SK-N-SH treated with all-trans-retinoic acid at 6 μM for 48 hours (cell line): ENCODE results near the gene PRDM8.

ENCODE experiments used
- ATAC-seq: fragments of 200-7000 bp; cut with Tn5 transposase; 3 replicates; pipeline ENCODE4 v1.9.1; 2020; ENCODE audit warnings: mild to moderate bottlenecking, moderate library complexity
- BACH2 ChIP-seq: fragments of 250-450 bp; sonication (Bioruptor Pico); IDR thresholded peaks from 2 replicates; pipeline ENCODE4 v1.9.0; 2021; ENCODE audit warnings: mild to moderate bottlenecking, borderline replicate concordance
- CSDC2 ChIP-seq: fragments of 250-450 bp; sonication (Bioruptor Pico); IDR thresholded peaks from 2 replicates; pipeline ENCODE4 v1.5.0; 2020; ENCODE audit warnings: mild to moderate bottlenecking, moderate library complexity
- ESRRG ChIP-seq: fragments of 250-450 bp; sonication (Bioruptor Pico); IDR thresholded peaks from 2 replicates; pipeline ENCODE4 v1.6.1; 2021; ENCODE audit warnings: mild to moderate bottlenecking
- GLIS3 ChIP-seq: fragments of 250-450 bp; sonication (Bioruptor Pico); IDR thresholded peaks from 2 replicates; pipeline ENCODE4 v1.5.0; 2020; ENCODE audit warnings: mild to moderate bottlenecking, moderate library complexity
- ISL1 ChIP-seq: fragments of 250-450 bp; sonication (Bioruptor Pico); IDR thresholded peaks from 2 replicates; pipeline ENCODE4 v2.1.2; 2022; ENCODE audit warnings: mild to moderate bottlenecking, moderate library complexity
- OSR1 ChIP-seq: fragments of 250-450 bp; sonication (Bioruptor Pico); IDR thresholded peaks from 2 replicates; pipeline ENCODE4 v1.8.0; 2022; ENCODE audit warnings: moderate library complexity, mild to moderate bottlenecking, inconsistent platforms
- PPARA ChIP-seq: fragments of 250-450 bp; sonication (Bioruptor Pico); IDR thresholded peaks from 2 replicates; pipeline ENCODE4 v1.5.0; 2020; ENCODE audit warnings: mild to moderate bottlenecking, borderline replicate concordance
- RARB ChIP-seq: fragments of 250-450 bp; sonication (Bioruptor Pico); IDR thresholded peaks from 2 replicates; pipeline ENCODE4 v1.8.0; 2021; ENCODE audit warnings: mild to moderate bottlenecking, moderate library complexity
- SNAI2 ChIP-seq: fragments of 250-450 bp; sonication (Bioruptor Pico); IDR thresholded peaks from 2 replicates; pipeline ENCODE4 v1.5.0; 2020; ENCODE audit warnings: mild to moderate bottlenecking, moderate library complexity
- TCF4 ChIP-seq: fragments of 250-450 bp; sonication (Bioruptor Pico); IDR thresholded peaks from 2 replicates; pipeline ENCODE4 v1.8.0; 2021; ENCODE audit warnings: mild to moderate bottlenecking, moderate library complexity, borderline replicate concordance
- TOX ChIP-seq: fragments of 250-450 bp; sonication (Bioruptor Pico); IDR thresholded peaks from 2 replicates; pipeline ENCODE4 v1.8.0; 2021; ENCODE audit warnings: mild to moderate bottlenecking, moderate library complexity, borderline replicate concordance
- ZC3H10 ChIP-seq: fragments of 250-450 bp; sonication (Bioruptor Pico); IDR thresholded peaks from 2 replicates; pipeline ENCODE4 v1.5.1; 2021; ENCODE audit warnings: mild to moderate bottlenecking, moderate library complexity
- ZFP3 ChIP-seq: fragments of 250-450 bp; sonication (Bioruptor Pico); IDR thresholded peaks from 2 replicates; pipeline ENCODE4 v1.5.0; 2020; ENCODE audit warnings: mild to moderate bottlenecking, moderate library complexity
- ZFP30 ChIP-seq: fragments of 450-650 bp; formaldehyde crosslinking; IDR thresholded peaks from 2 replicates; pipeline ENCODE4 v1.5.0; 2022; ENCODE audit warnings: mild to moderate bottlenecking, moderate library complexity
- ZNF565 ChIP-seq: fragments of 450-650 bp; formaldehyde crosslinking; conservative IDR thresholded peaks from 2 replicates; pipeline ENCODE4 v1.5.0; 2020; ENCODE audit warnings: low read depth, mild to moderate bottlenecking, moderate library complexity
- ZNF70 ChIP-seq: fragments of 450-650 bp; formaldehyde crosslinking; IDR thresholded peaks from 2 replicates; pipeline ENCODE4 v1.5.0; 2020; ENCODE audit warnings: mild to moderate bottlenecking, moderate library complexity
- ZNF8 ChIP-seq: fragments of 450-650 bp; formaldehyde crosslinking; IDR thresholded peaks from 2 replicates; pipeline ENCODE4 v1.5.0; 2020; ENCODE audit warnings: mild to moderate bottlenecking, moderate library complexity
- TF ChIP-seq, protein P1 (sequence below): fragments of 250-450 bp; sonication (Bioruptor Pico); IDR thresholded peaks from 2 replicates; pipeline ENCODE4 v1.8.0; 2021; ENCODE audit warnings: low read depth, mild to moderate bottlenecking, moderate library complexity, borderline replicate concordance
- TF ChIP-seq, protein P2 (sequence below): fragments of 250-450 bp; sonication (Bioruptor Pico); IDR thresholded peaks from 2 replicates; pipeline ENCODE4 v1.8.0; 2020; ENCODE audit warnings: mild to moderate bottlenecking, moderate library complexity, borderline replicate concordance
- TF ChIP-seq, protein P3 (sequence below): fragments of 250-450 bp; sonication (Bioruptor Pico); IDR thresholded peaks from 2 replicates; pipeline ENCODE4 v1.5.1; 2020; ENCODE audit warnings: low read depth, mild to moderate bottlenecking, moderate library complexity
- TF ChIP-seq, protein P4 (sequence below): fragments of 250-450 bp; sonication (Bioruptor Pico); IDR thresholded peaks from 2 replicates; pipeline ENCODE4 v1.5.1; 2021; ENCODE audit warnings: mild to moderate bottlenecking, moderate library complexity
- TF ChIP-seq, protein P5 (sequence below): fragments of 250-450 bp; sonication (Bioruptor Pico); IDR thresholded peaks from 2 replicates; pipeline ENCODE4 v1.5.0; 2020; ENCODE audit warnings: mild to moderate bottlenecking, moderate library complexity

PRDM8 gene

DNA sequence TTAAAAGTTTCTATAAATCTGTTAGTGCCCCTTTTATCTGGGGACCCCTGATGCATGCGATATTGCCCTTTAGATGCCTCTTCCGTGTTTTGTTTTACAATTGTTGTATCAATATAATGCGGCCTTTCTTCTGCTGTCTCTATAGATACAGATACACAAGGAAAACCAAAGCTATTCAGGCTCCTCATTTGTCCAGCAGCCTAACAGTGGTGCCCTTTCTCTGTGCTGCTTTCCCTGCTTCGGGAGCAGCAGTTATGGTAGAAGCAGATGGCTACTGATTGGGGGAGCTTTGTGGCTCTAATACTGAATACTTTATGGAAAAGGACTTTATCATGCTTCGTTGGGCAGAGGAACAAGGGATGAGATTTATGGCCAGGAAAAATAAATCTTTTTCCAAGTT is 10.6 kb upstream of the PRDM8 start:
- no peak for ATAC-seq
- TF ChIP-seq PPARA (no peak), ZFP30 (CRISPR knock-in tag) (no peak), CSDC2 (CRISPR knock-in tag) (no peak), ZFP3 (CRISPR knock-in tag) (no peak), TOX (CRISPR knock-in tag) (no peak), ISL1 (CRISPR knock-in tag) (no peak), GLIS3 (CRISPR knock-in tag) (no peak), ZNF70 (CRISPR knock-in tag) (no peak), ESRRG (CRISPR knock-in tag) (no peak)
- TF ChIP-seq, protein P1, sequence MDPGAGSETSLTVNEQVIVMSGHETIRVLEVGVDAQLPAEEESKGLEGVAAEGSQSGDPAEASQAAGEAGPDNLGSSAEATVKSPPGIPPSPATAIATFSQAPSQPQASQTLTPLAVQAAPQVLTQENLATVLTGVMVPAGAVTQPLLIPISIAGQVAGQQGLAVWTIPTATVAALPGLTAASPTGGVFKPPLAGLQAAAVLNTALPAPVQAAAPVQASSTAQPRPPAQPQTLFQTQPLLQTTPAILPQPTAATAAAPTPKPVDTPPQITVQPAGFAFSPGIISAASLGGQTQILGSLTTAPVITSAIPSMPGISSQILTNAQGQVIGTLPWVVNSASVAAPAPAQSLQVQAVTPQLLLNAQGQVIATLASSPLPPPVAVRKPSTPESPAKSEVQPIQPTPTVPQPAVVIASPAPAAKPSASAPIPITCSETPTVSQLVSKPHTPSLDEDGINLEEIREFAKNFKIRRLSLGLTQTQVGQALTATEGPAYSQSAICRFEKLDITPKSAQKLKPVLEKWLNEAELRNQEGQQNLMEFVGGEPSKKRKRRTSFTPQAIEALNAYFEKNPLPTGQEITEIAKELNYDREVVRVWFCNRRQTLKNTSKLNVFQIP (CRISPR knock-in tag), result no peak
- TF ChIP-seq, protein P2, sequence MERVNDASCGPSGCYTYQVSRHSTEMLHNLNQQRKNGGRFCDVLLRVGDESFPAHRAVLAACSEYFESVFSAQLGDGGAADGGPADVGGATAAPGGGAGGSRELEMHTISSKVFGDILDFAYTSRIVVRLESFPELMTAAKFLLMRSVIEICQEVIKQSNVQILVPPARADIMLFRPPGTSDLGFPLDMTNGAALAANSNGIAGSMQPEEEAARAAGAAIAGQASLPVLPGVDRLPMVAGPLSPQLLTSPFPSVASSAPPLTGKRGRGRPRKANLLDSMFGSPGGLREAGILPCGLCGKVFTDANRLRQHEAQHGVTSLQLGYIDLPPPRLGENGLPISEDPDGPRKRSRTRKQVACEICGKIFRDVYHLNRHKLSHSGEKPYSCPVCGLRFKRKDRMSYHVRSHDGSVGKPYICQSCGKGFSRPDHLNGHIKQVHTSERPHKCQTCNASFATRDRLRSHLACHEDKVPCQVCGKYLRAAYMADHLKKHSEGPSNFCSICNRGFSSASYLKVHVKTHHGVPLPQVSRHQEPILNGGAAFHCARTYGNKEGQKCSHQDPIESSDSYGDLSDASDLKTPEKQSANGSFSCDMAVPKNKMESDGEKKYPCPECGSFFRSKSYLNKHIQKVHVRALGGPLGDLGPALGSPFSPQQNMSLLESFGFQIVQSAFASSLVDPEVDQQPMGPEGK, result no peak
- TF ChIP-seq, protein P3, sequence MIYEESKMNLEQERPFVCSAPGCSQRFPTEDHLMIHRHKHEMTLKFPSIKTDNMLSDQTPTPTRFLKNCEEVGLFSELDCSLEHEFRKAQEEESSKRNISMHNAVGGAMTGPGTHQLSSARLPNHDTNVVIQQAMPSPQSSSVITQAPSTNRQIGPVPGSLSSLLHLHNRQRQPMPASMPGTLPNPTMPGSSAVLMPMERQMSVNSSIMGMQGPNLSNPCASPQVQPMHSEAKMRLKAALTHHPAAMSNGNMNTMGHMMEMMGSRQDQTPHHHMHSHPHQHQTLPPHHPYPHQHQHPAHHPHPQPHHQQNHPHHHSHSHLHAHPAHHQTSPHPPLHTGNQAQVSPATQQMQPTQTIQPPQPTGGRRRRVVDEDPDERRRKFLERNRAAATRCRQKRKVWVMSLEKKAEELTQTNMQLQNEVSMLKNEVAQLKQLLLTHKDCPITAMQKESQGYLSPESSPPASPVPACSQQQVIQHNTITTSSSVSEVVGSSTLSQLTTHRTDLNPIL, result no peak
- TF ChIP-seq, protein P4, sequence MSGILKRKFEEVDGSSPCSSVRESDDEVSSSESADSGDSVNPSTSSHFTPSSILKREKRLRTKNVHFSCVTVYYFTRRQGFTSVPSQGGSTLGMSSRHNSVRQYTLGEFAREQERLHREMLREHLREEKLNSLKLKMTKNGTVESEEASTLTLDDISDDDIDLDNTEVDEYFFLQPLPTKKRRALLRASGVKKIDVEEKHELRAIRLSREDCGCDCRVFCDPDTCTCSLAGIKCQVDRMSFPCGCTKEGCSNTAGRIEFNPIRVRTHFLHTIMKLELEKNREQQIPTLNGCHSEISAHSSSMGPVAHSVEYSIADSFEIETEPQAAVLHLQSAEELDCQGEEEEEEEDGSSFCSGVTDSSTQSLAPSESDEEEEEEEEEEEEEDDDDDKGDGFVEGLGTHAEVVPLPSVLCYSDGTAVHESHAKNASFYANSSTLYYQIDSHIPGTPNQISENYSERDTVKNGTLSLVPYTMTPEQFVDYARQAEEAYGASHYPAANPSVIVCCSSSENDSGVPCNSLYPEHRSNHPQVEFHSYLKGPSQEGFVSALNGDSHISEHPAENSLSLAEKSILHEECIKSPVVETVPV (CRISPR knock-in tag), result no peak

DNA sequence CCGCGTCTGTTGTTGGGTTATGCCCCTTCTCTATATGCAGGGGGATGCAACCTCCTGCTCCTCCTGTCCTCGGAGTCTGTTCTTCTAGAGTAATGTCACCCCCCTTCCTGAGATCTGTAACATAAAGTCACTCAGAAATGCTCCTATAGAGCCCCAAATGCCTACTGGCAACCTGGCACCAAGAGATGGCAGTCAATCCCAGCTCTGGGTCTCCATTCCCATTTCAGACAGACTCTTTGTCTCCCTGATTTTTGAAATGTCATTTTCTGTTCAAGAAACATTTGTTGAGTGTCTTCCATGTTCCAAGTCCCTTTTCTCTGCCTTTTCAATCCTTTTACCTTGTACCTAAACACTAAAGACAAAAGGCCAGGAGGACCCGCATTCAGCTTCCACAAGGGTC is 9.6 kb upstream of the PRDM8 start:
- TF ChIP-seq TOX (CRISPR knock-in tag), result no peak
- TF ChIP-seq, protein P3, result no peak
- TF ChIP-seq BACH2, result no peak
- no peak for TF ChIP-seq PPARA
- no peak for TF ChIP-seq ZNF565
- no peak for TF ChIP-seq TCF4 (CRISPR knock-in tag)
- no peak for TF ChIP-seq ESRRG (CRISPR knock-in tag)
- TF ChIP-seq ZC3H10 (CRISPR knock-in tag), result no peak
- TF ChIP-seq CSDC2 (CRISPR knock-in tag), result no peak
- TF ChIP-seq, protein P5, sequence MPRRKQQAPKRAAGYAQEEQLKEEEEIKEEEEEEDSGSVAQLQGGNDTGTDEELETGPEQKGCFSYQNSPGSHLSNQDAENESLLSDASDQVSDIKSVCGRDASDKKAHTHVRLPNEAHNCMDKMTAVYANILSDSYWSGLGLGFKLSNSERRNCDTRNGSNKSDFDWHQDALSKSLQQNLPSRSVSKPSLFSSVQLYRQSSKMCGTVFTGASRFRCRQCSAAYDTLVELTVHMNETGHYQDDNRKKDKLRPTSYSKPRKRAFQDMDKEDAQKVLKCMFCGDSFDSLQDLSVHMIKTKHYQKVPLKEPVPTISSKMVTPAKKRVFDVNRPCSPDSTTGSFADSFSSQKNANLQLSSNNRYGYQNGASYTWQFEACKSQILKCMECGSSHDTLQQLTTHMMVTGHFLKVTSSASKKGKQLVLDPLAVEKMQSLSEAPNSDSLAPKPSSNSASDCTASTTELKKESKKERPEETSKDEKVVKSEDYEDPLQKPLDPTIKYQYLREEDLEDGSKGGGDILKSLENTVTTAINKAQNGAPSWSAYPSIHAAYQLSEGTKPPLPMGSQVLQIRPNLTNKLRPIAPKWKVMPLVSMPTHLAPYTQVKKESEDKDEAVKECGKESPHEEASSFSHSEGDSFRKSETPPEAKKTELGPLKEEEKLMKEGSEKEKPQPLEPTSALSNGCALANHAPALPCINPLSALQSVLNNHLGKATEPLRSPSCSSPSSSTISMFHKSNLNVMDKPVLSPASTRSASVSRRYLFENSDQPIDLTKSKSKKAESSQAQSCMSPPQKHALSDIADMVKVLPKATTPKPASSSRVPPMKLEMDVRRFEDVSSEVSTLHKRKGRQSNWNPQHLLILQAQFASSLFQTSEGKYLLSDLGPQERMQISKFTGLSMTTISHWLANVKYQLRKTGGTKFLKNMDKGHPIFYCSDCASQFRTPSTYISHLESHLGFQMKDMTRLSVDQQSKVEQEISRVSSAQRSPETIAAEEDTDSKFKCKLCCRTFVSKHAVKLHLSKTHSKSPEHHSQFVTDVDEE (CRISPR knock-in tag), result no peak
- no peak for TF ChIP-seq OSR1 (CRISPR knock-in tag)
- TF ChIP-seq ZNF8 (CRISPR knock-in tag), result no peak
- no peak for TF ChIP-seq RARB (CRISPR knock-in tag)
- TF ChIP-seq ISL1 (CRISPR knock-in tag), result no peak
- no peak for TF ChIP-seq GLIS3 (CRISPR knock-in tag)
- no peak for TF ChIP-seq SNAI2 (CRISPR knock-in tag)
- ATAC-seq, result no peak

DNA sequence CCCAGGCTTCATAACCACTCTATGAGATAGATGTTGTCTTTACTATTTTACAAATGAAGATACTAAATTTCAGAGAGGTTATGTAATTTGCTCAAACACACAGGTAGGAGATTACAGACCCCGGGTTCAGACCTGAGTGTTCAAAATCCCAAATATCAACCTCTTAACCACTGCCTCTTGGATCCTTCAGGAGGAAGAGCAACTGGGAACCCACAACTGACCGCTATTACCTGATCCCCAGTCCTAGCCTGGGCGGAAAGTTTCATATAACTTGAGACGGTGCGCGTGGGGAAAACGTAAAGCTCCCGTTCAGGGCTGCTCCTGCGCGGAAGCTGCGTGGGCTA is 8.9 kb upstream of the PRDM8 start:
- no peak for ATAC-seq

More for the DNA sequence above, 8.9 kb upstream of the PRDM8 start:
- TF ChIP-seq CSDC2 (CRISPR knock-in tag) (no peak), PPARA (no peak), TCF4 (CRISPR knock-in tag) (no peak), ISL1 (CRISPR knock-in tag) (no peak), ZNF565 (no peak)
